ENCODE measurements around the gene ABI3BP.

The ABI3BP gene

GRCh38 chr3:100813828-100814227 is 179.4 kb downstream of the ABI3BP start:
- no peak for DNase-seq

- DNase-seq = no peak
These were observed 181.3 kb downstream of the ABI3BP start for GRCh38 chr3:100811779-100812507.

GRCh38 chr3:100810671-100811070 is 182.6 kb downstream of the ABI3BP start:
- no peak for DNase-seq

GRCh38 chr3:100804631-100805030 is 188.6 kb downstream of the ABI3BP start:
- no peak for DNase-seq

GRCh38 chr3:100803711-100804110 is 189.5 kb downstream of the ABI3BP start:
- DNase-seq = no peak

- no peak for DNase-seq
These were observed 191.1 kb downstream of the ABI3BP start for GRCh38 chr3:100802126-100802525.

GRCh38 chr3:100798012-100798411 is 195.2 kb downstream of the ABI3BP start:
- DNase-seq = no peak

- no peak for DNase-seq
These were observed 196.7 kb downstream of the ABI3BP start for GRCh38 chr3:100796556-100796955.

GRCh38 chr3:100789579-100789978 is 203.6 kb downstream of the ABI3BP start:
- no peak for DNase-seq

GRCh38 chr3:100783619-100784018 is 209.6 kb downstream of the ABI3BP start:
- no peak for DNase-seq

GRCh38 chr3:100782906-100783305 is 210.3 kb downstream of the ABI3BP start:
- no peak for DNase-seq

GRCh38 chr3:100782348-100782747 is 210.9 kb downstream of the ABI3BP start:
- DNase-seq = no peak

GRCh38 chr3:100781301-100781700 is 211.9 kb downstream of the ABI3BP start:
- DNase-seq = no peak

GRCh38 chr3:100780071-100780622 is 213.1 kb downstream of the ABI3BP start:
- no peak for DNase-seq

- DNase-seq = no peak
These were observed 213.7 kb downstream of the ABI3BP start for GRCh38 chr3:100779480-100779879.

GRCh38 chr3:100777271-100777670 is 215.9 kb downstream of the ABI3BP start:
- DNase-seq = no peak

- DNase-seq = no peak
These were observed 216.5 kb downstream of the ABI3BP start for GRCh38 chr3:100776746-100777145.

GRCh38 chr3:100776097-100776729 is 217.0 kb downstream of the ABI3BP start:
- no peak for DNase-seq

GRCh38 chr3:100775669-100776068 is 217.6 kb downstream of the ABI3BP start:
- no peak for DNase-seq

- no peak for DNase-seq
These were observed 218.0 kb downstream of the ABI3BP start for GRCh38 chr3:100775226-100775625.

- no peak for DNase-seq
These were observed 223.5 kb downstream of the ABI3BP start for GRCh38 chr3:100769693-100770092.

- DNase-seq = no peak
These were observed 227.2 kb downstream of the ABI3BP start for GRCh38 chr3:100766069-100766468.

- DNase-seq = no peak
These were observed 227.7 kb downstream of the ABI3BP start for GRCh38 chr3:100765437-100765975.

GRCh38 chr3:100761951-100762350 is 231.3 kb downstream of the ABI3BP start:
- DNase-seq = no peak
